Activated naive CD4-positive, alpha-beta T cell treated with anti-CD3 and anti-CD28 coated beads, Interleukin-2, amount 10 ng/mL, durations not matched to agents 7 days and 5 days (primary cell): ENCODE data around the gene MRPL48.
"Not testable (repeated sequence)": the region's sequence is repeated elsewhere in the genome, so short reads cannot be mapped to it uniquely, and the experiment has no call there.

Experiments used
- CTCF ChIA-PET: fragments of 350-600 bp; sonication (Branson Sonifier 250); formaldehyde crosslinking; loops from one replicate; lab custom pipeline; 2021; ENCODE audit warnings: antibody characterized with exemption; lab: Charles Lee
- DNase-seq: peaks from one replicate; pipeline ENCODE4 v3.0.0-alpha.2; 2020
- H3K27ac Mint-ChIP-seq: one replicate; pipeline ENCODE4 v1.8.0; 2021; ENCODE audit warnings: mild to moderate bottlenecking, moderate library complexity, mixed read lengths
- H3K27me3 Mint-ChIP-seq: one replicate; pipeline ENCODE4 v1.8.0; 2021; ENCODE audit warnings: mild to moderate bottlenecking, mixed read lengths
- H3K36me3 Mint-ChIP-seq: one replicate; pipeline ENCODE4 v1.8.0; 2021; ENCODE audit warnings: mixed read lengths
- H3K4me1 Mint-ChIP-seq: one replicate; pipeline ENCODE4 v1.8.0; 2021; ENCODE audit warnings: mixed read lengths
- H3K4me3 Mint-ChIP-seq: one replicate; pipeline ENCODE4 v1.8.0; 2021; ENCODE audit warnings: mild to moderate bottlenecking, moderate library complexity, mixed read lengths
- H3K9me3 Mint-ChIP-seq: one replicate; pipeline ENCODE4 v1.8.0; 2021; ENCODE audit warnings: mixed read lengths

The MRPL48 gene

DNA sequence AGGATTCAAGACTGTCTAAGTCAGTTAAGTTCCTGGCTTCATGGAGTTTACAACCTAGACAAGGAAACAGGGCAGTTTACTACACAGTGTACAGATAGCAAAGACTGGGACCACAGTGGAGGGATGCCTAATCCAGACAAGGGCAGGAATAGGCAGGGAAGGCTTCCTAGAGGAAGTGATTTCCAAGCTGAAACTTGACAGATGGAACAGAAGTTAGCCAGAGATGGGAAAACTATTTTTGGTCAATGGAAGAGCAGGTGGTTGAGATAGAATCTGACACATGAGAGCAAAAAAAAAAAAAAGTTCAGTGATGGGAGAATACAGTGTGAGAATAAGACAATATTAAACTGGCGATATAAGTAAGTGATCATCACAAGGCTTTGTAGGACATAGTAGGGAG lies 87.7 kb downstream of the MRPL48 start:
- Mint-ChIP-seq H3K27ac (peak overlapping the region; percentile 99), H3K27me3 (no peaks in the 10 kb centered on the region), H3K36me3 (peaks cover 38% of the 10 kb centered on the region), H3K9me3 (no peaks in the 10 kb centered on the region), H3K4me1 (peaks cover 43% of the 10 kb centered on the region), H3K4me3 (peak overlapping the region; percentile 94)
- CTCF ChIA-PET, result no interaction called here
- DNase-seq, result no peak

DNA sequence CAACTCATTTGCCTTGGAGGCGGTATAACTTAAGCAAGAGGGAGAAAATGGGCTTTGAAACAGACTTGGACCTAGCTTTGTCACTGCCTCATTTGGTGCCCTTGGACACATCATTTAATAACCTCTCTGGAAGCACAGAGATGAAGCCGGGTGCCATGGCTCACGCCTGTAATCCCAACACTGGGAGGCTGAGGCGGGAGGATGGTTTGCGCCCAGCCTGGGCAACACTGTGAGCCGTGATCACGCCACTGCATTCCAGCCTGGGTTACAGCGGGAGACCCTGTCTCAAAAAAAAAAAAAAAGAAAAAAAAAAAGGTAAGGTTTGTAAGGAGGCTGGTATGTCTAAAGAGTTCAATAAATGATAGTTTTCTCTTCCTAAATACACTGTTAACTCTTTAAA lies 88.2 kb downstream of the MRPL48 start:
- CTCF ChIA-PET, result no interaction called here
- Mint-ChIP-seq H3K36me3 (peaks cover 38% of the 10 kb centered on the region), H3K27me3 (no peaks in the 10 kb centered on the region), H3K27ac (peak overlapping the region; percentile 99), H3K4me3 (peak overlapping the region; percentile 94), H3K9me3 (no peaks in the 10 kb centered on the region), H3K4me1 (peaks cover 43% of the 10 kb centered on the region)
- DNase-seq, result no peak

DNA sequence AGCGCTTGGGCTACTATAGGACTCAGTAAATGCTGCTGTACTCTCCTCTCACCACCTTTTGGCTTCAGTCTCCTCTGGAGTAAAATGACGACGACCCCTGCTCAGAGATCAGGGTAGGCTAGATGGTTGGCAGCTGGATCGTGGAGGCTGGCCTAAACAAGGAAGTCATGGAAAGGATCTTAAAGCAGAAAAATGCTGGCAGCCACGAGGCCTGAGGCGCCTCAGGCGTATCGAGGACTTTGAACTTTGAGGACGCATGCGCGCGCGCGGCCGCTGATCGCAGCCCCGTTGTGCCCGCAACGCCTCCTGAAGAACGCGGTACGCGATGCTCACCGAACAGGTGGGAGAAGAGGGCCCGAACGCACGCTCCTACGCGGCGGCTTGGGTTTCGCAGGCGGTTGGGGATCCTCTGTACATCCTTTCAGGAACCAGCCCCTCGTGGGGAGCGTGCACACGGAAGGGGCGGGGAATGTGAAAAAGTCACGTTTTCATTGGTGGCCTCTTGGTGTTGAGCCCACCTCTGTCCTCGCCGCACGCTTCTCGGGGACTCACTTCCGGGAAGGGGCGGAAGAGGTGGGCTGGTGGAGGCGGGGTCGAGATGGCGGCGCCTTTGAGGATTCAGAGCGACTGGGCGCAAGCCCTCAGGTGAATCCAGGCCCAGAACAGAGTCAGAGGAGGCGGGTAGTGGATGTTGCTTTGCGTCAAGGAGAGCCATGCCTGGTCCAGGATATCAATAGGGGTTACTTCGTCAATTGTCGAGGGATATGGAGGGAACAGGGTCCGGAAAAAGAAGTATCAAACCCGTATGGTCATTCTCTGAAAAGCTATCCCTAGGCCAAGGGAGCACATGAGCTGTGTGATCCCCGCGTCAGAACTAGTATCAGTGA lies 89.0 kb downstream of the MRPL48 start, which contains the start of the genes COA4 and PAAF1:
Gene COA4 (minus strand): TSS at position 423 of the 887 bp plus-strand sequence. CDS start 3,468 bp downstream, outside the sequence.
Gene PAAF1 (plus strand): TSS at position 576 of the 887 bp plus-strand sequence. CDS start 23 bp downstream, at position 599.
- peak within 1 kb of the TSS; percentile 94 for H3K4me3 Mint-ChIP-seq
- peak within 1 kb of the TSS; percentile 99 for H3K27ac Mint-ChIP-seq
- CTCF ChIA-PET, result no interaction called here
- H3K9me3 Mint-ChIP-seq, result no peaks in the 10 kb centered on the region
- H3K27me3 Mint-ChIP-seq, result no peaks in the 10 kb centered on the region
- peak; percentile 96 for DNase-seq
- H3K4me1 Mint-ChIP-seq, result peaks cover 43% of the 10 kb centered on the region
- peaks cover 33% of the 10 kb centered on the region for H3K36me3 Mint-ChIP-seq

DNA sequence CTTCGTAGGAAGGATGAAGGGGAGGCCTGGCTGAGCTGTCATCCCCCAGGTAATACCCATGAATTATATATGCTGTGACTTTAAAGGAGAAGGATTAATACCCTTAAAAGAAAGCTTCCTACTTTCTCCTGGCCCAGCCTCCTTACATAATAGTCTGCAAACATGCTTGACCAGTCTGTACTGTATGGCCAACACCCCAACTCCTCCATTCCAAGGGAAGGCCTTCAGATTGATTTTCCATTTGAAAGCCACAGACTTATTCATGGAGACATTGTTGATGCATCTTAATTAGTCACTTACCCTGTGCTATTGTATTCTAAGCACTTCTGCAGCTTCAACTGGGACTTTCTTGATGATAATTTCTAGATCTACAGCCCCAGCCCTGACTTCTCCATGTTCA lies 91.1 kb downstream of the MRPL48 start:
- H3K27ac Mint-ChIP-seq, result no peak overlapping the region
- peaks cover 21% of the 10 kb centered on the region for H3K36me3 Mint-ChIP-seq
- no peak overlapping the region for H3K4me3 Mint-ChIP-seq
- H3K27me3 Mint-ChIP-seq, result no peaks in the 10 kb centered on the region
- DNase-seq, result no peak
- H3K9me3 Mint-ChIP-seq, result no peaks in the 10 kb centered on the region
- peaks cover 41% of the 10 kb centered on the region for H3K4me1 Mint-ChIP-seq
- CTCF ChIA-PET, result no interaction called here

DNA sequence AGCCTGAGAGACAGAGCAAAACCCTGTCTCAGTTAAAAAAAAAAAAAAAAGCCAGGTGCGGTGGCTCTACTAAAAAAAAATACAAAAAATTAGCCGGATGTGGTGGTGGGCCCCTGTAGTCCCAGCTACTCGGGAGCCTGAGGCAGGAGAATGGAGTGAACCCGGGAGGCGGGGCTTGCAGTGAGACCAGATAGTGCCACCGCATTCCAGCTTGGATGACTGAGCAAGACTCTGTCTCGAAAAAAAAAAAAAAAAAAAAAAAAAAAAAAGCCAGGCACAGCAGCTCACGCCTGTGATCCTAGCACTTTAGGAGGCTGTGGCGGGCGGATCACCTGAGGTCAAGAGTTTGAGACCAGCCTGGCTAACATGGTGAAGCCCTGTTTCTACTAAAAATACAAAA lies 92.8 kb downstream of the MRPL48 start:
- peaks cover 27% of the 10 kb centered on the region for H3K4me1 Mint-ChIP-seq
- H3K27me3 Mint-ChIP-seq, H3K4me3 Mint-ChIP-seq, H3K27ac Mint-ChIP-seq, DNase-seq, H3K9me3 Mint-ChIP-seq, CTCF ChIA-PET: not testable (repeated sequence)
- H3K36me3 Mint-ChIP-seq, result peaks cover 13% of the 10 kb centered on the region

DNA sequence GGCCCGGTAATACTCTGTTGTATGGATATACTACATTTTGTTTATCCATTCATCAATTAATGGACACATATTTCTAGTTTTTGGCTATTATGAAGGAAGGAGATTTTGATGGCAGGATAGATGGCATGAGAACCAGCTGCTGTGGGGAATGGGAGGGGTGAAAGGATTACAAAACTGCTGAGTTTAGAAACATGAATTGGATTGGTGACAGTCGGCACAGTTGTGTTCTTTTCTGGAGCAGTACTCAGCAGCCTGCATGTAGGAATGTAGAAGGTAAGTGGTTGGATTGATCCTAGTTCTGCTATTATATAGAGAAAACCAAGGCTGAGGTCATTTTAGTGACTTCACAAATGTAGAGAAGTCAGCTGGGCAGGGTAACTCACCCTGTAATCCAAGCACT lies 96.2 kb downstream of the MRPL48 start:
- Mint-ChIP-seq H3K4me3 (no peak overlapping the region), H3K27me3 (no peaks in the 10 kb centered on the region), H3K36me3 (peaks cover 17% of the 10 kb centered on the region), H3K4me1 (peaks cover 4% of the 10 kb centered on the region), H3K27ac (no peak overlapping the region), H3K9me3 (no peaks in the 10 kb centered on the region)
- no peak for DNase-seq
- CTCF ChIA-PET, result no interaction called here

DNA sequence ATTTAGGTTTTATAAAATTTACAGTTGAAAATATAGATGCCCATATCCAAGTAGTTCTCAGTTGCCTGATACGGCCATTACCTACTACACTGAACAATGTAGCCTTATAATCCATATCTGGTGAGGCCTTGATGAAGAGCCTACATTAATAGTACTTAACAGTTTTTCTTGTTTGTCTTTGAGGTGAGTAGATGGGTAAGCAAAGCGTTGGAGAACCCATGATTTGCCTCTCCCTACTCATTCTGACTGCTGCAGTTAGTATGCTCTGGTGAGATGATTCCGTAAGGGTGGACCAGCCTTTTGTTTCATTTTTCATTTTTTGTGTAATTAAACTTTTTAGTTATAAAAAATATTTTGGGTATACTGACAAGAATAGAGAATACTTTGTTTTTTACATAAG lies 100.6 kb downstream of the MRPL48 start:
- CTCF ChIA-PET, result no interaction called here
- H3K36me3 Mint-ChIP-seq, result peaks cover 26% of the 10 kb centered on the region
- H3K27ac Mint-ChIP-seq, result no peak overlapping the region
- H3K4me3 Mint-ChIP-seq, result no peak overlapping the region
- no peaks in the 10 kb centered on the region for H3K9me3 Mint-ChIP-seq
- DNase-seq, result no peak
- no peaks in the 10 kb centered on the region for H3K4me1 Mint-ChIP-seq
- H3K27me3 Mint-ChIP-seq, result no peaks in the 10 kb centered on the region

DNA sequence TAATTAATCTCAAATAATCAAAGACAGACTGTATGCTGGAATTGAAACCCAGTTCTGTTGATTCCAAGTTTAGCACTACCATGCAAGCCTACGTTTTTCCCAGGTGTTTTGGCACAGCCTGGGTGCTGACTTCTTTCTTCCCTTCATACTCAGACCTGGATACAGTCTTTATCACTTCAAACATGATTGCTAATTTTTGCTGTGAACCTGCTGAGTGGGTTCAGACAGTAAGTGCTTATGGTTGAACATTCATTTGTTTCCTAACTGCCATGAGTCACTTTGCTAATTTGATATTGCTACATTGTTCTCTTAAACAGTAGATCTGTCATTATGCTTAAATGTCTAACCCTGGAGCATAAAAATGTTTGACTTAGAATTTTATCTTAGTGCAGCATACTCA lies 101.3 kb downstream of the MRPL48 start:
- no peak overlapping the region for H3K27ac Mint-ChIP-seq
- no peaks in the 10 kb centered on the region for H3K27me3 Mint-ChIP-seq
- CTCF ChIA-PET, result no interaction called here
- H3K36me3 Mint-ChIP-seq, result peaks cover 23% of the 10 kb centered on the region
- no peak overlapping the region for H3K4me3 Mint-ChIP-seq
- no peaks in the 10 kb centered on the region for H3K9me3 Mint-ChIP-seq
- H3K4me1 Mint-ChIP-seq, result no peaks in the 10 kb centered on the region
- no peak for DNase-seq

DNA sequence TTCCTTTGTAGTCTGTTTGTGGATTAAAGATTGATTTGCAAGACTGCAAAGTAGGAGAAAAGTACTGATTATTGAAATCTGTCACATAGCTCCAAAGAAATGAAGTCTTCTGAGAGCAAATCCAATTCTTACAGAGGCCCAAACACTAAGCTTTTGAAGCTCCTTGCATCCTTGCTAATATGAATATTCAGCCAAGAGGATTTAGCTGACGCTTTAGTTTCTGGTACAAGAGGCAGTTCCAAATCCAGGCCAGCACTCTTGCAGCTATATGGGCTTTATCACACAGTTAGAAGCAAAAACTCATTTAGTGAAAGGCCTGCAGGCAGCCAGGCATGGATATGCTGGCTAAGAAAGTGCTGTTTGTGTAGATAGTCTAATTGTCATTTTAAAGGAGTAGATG lies 101.9 kb downstream of the MRPL48 start:
- Mint-ChIP-seq H3K27ac (no peak overlapping the region), H3K4me1 (no peaks in the 10 kb centered on the region), H3K27me3 (no peaks in the 10 kb centered on the region), H3K36me3 (peaks cover 23% of the 10 kb centered on the region), H3K4me3 (no peak overlapping the region), H3K9me3 (no peaks in the 10 kb centered on the region)
- CTCF ChIA-PET, result no interaction called here
- DNase-seq, result no peak

DNA sequence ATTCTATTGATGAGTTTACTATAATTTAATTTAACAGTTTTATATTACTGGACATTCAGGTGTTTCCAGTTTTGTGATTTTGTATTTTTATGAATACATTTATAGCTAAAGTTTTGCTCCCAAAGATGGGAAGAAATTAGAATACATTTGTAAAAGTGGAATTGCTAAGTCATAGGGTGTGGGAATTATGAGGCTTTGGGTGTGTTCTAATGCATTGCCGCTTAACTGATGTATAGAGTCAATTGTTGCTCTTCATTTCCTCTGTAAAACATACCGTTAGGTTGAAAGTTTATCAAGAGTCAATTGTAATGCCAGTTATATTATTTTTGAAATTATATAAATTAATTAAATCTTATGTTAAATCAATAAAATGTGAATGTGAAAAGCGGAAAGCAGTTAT lies 105.4 kb downstream of the MRPL48 start:
- H3K4me3 Mint-ChIP-seq, result no peak overlapping the region
- H3K9me3 Mint-ChIP-seq, result no peaks in the 10 kb centered on the region
- DNase-seq, result no peak
- H3K36me3 Mint-ChIP-seq, result peaks cover 16% of the 10 kb centered on the region
- H3K4me1 Mint-ChIP-seq, result no peaks in the 10 kb centered on the region
- CTCF ChIA-PET, result no interaction called here
- no peak overlapping the region for H3K27ac Mint-ChIP-seq
- no peaks in the 10 kb centered on the region for H3K27me3 Mint-ChIP-seq

DNA sequence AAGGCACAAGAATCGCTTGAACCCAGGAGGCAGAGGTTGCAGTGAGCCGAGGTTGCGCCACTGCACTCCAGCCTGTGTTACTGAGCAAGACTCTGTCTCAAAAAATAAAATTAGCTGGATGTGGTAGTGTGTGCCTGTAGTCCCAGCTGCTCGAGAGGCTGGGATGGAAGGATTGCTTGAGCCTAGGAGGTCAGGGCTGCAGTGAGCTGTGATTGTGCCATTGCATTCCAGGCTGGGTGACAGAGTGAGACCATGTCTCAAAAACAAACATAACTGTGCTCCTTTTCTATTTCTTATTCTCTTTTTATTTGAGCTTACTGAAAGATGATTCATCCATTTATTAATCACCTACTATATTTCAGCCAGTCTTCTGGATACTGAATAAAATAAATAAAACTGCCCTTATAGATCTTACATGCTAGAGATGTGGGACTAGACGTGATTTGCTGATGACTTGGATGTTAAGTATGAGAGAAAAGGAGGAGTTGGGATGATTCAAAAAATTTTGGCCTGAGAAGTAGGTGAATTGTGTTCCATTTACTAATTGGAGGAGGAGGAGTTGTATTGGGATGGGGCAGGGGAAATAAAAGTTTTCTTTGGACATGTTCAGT lies 107.2 kb downstream of the MRPL48 start:
- H3K36me3 Mint-ChIP-seq, result peaks cover 14% of the 10 kb centered on the region
- no peak overlapping the region for H3K27ac Mint-ChIP-seq
- no peaks in the 10 kb centered on the region for H3K27me3 Mint-ChIP-seq
- H3K4me3 Mint-ChIP-seq, result no peak overlapping the region
- DNase-seq, result no peak
- CTCF ChIA-PET, result no interaction called here
- no peaks in the 10 kb centered on the region for H3K4me1 Mint-ChIP-seq
- no peaks in the 10 kb centered on the region for H3K9me3 Mint-ChIP-seq

DNA sequence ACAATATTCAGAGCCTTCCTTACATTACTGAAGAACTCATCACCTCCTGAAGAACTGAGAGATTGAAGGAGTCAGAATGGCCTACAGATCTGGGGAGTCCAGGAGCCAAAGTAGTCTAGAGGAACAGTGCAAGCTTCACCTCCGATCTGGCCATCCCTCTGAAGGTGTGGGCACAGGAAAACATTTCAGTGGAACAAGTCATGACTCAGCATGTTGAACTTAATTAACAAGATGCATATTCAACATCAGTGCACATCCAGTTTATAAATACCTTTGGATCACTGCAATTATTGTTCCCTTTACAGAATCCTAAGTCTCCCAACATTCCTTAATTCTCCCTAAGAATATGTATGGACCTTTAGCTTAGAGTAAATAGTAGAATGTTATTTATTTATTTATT lies 114.6 kb downstream of the MRPL48 start:
- no peaks in the 10 kb centered on the region for H3K27me3 Mint-ChIP-seq
- no peaks in the 10 kb centered on the region for H3K4me1 Mint-ChIP-seq
- H3K36me3 Mint-ChIP-seq, result peaks cover 16% of the 10 kb centered on the region
- H3K27ac Mint-ChIP-seq, result no peak overlapping the region
- CTCF ChIA-PET, result no interaction called here
- no peaks in the 10 kb centered on the region for H3K9me3 Mint-ChIP-seq
- no peak for DNase-seq
- H3K4me3 Mint-ChIP-seq, result no peak overlapping the region

DNA sequence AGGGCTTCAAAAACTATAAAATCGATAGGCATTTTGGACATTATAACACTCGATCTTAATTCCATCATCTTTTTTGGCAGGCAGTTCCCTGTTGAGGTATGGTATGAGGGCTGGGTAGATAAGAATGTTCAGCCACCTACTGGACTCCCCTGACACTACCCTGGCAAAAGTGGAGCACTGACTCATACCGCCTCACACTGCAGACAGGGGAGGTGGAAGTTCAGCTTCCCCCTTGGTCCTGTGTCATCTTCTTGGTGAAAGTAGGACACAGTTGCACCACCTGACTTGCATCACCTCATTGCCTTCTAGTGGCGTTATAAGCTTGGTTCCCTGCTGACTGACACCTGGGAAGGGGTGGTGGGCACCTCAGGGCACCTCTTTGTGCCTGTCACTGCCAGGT lies 119.5 kb downstream of the MRPL48 start:
- H3K36me3 Mint-ChIP-seq, result peaks cover 10% of the 10 kb centered on the region
- peak overlapping the region; percentile 63 for H3K27ac Mint-ChIP-seq

DNA sequence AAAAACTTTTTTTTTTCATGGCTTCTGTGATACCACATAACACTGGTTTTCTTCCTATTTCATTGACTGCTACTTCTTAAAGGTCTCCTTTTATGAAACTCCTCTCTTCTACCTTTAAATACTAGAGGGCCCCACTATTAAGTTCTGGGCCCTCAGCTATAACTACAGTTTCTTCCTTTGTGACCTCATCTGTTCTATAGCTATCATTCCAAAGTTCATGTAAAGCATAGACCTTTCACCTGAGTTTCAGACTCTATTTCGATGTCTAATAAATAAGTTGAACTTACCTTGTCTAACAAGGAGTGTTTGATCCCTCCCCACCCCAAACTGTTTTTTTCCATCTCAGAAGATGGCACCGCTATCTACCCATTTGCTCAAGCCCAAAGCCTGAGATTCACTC lies 124.4 kb downstream of the MRPL48 start:
- Mint-ChIP-seq H3K27me3 (no peaks in the 10 kb centered on the region), H3K9me3 (no peaks in the 10 kb centered on the region), H3K4me1 (no peaks in the 10 kb centered on the region), H3K27ac (no peak overlapping the region), H3K4me3 (no peak overlapping the region), H3K36me3 (peaks cover 21% of the 10 kb centered on the region)
- CTCF ChIA-PET, result no interaction called here
- DNase-seq, result no peak

More for the DNA sequence above, 119.5 kb downstream of the MRPL48 start:
- CTCF ChIA-PET, result no interaction called here
- H3K4me3 Mint-ChIP-seq, result no peak overlapping the region
- DNase-seq, result peak; percentile 21
- H3K27me3 Mint-ChIP-seq, result no peaks in the 10 kb centered on the region
- no peaks in the 10 kb centered on the region for H3K9me3 Mint-ChIP-seq
- H3K4me1 Mint-ChIP-seq, result no peaks in the 10 kb centered on the region

DNA sequence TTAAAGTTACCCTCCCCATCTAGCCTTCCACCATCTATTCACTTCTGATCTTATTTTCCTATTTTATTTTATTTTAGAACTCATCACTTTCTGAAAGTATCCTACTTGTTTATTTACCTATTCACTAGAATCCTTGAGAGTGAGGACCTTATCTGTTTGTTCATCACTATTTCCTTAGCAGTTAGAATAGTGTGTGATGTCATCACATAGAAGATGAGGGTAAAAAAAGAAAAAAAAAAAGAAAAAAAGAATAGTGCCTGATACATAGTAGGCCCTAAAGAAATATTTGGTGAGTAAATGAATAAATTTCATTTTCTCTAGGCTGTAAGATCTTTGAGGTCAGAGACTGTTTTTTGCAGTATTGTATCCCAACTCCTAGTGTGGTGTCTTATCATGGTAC lies 125.8 kb downstream of the MRPL48 start:
- Mint-ChIP-seq H3K36me3 (peaks cover 25% of the 10 kb centered on the region), H3K27me3 (no peaks in the 10 kb centered on the region), H3K4me1 (no peaks in the 10 kb centered on the region), H3K9me3 (no peaks in the 10 kb centered on the region), H3K27ac (no peak overlapping the region), H3K4me3 (no peak overlapping the region)
- CTCF ChIA-PET, result no interaction called here
- no peak for DNase-seq
